ENCODE results near the gene SLC24A5.

Gene SLC24A5

DNA sequence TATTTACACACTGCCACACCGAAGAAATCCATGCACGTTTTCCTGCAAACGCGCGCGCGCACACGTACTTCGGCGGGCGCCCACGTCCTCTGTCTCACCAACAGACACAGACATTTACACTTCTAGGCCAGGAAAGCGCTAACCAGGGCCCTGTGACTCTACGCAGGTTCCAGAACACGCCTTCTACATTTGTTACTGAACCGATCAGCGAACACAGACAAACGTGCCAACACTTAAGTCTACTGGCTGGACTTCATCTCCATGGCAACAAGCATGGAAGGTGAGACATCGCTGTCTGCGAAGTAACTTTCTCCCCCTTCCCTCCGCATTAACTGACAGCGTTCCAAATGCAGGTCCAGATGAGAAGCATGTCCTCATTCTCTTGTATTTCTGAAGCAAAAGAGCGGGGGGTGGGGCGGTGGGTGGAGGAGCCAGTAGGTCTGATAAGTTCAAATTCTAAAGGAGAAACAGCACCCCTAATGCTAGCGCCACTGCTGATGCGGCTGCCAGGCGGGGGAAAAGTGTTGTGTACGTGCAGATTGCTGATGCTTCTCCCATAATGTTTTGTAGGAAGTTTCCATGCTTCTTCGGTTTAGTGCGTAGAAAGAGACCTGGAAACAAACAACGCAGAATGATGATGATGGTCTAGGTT, 70.9 kb downstream of the SLC24A5 start, which contains the start of gene CTXN2:
CTXN2 (plus strand) TSS at position 92 of the 652 bp plus-strand sequence. CDS start 9,636 bp downstream, outside the sequence.
- DNase-seq: no peak

Data from activated CD4-positive, alpha-beta T cell treated with anti-CD3 and anti-CD28 coated beads, Interleukin-10, Interleukin-2, amounts not matched to agents 100 ng/mL and 50 ng/mL, durations not matched to agents 16 hours and 8 hours (primary cell).